GM12865 (cell line): ENCODE data around the gene WDR38.

Experiments used
- DNase-seq: peaks from one replicate; pipeline ENCODE4 v3.0.0; 2010; ENCODE audit warnings: low read depth
- H3K4me3 ChIP-seq: 2 replicates; pipeline ENCODE4 v1.5.1; 2011; ENCODE audit warnings: mild to moderate bottlenecking, low read depth, low read length, control low read depth
- CTCF ChIP-seq: IDR thresholded peaks from 2 replicates; pipeline ENCODE4 v1.5.1; 2011; ENCODE audit warnings: low read length, control low read depth, low read depth, inconsistent platforms; ENCODE audit not compliant: insufficient read depth; ENCODE audit errors: missing control alignments

WDR38 gene

GRCh38 chr9:124878021-124878420 is 24.8 kb downstream of the WDR38 start:
- no peak for DNase-seq
- no peak for TF ChIP-seq CTCF
- no peak overlapping the region for H3K4me3 ChIP-seq

- no peak for TF ChIP-seq CTCF
- DNase-seq = no peak
- no peak overlapping the region for H3K4me3 ChIP-seq
Measured at GRCh38 chr9:124878518-124878917, 25.3 kb downstream of the WDR38 start.

- no peak overlapping the region for H3K4me3 ChIP-seq
- DNase-seq = no peak
- no peak for TF ChIP-seq CTCF
Measured at GRCh38 chr9:124879226-124879625, 26.0 kb downstream of the WDR38 start.

GRCh38 chr9:124880501-124880900 is 27.2 kb downstream of the WDR38 start:
- DNase-seq = peak; percentile 75
- no peak for TF ChIP-seq CTCF
- no peak overlapping the region for H3K4me3 ChIP-seq

GRCh38 chr9:124881138-124881743 is 28.0 kb downstream of the WDR38 start:
- H3K4me3 ChIP-seq = no peak overlapping the region
- TF ChIP-seq CTCF = no peak
- DNase-seq = no peak

GRCh38 chr9:124882231-124882630 is 29.0 kb downstream of the WDR38 start:
- H3K4me3 ChIP-seq = no peak overlapping the region
- TF ChIP-seq CTCF = no peak
- DNase-seq = no peak

- TF ChIP-seq CTCF = no peak
- DNase-seq = no peak
- H3K4me3 ChIP-seq = no peak overlapping the region
Measured at GRCh38 chr9:124884376-124884775, 31.1 kb downstream of the WDR38 start.
